Smooth muscle cell (in vitro differentiated cells): Measurements from ENCODE around the gene SEMA4C. TPM values are rescaled to one million over a fixed set of nuclear protein-coding genes. Genes with fewer than 3 reads are reported as not detected.
A peak's percentile ranks its signal among the peaks of the same experiment; 100 is the strongest.

ENCODE experiments used
- DNase-seq: peaks from one replicate; lab custom pipeline; 2025; ENCODE audit not compliant: unreplicated experiment; lab: John Stamatoyannopoulos, UW
- H2AFZ ChIP-seq: fragments of 200-600 bp; sonication (generic); 2 replicates; pipeline ENCODE4 v1.6.0; 2016; ENCODE audit warnings: antibody characterized with exemption, low read depth, mild to moderate bottlenecking
- H3F3A ChIP-seq: fragments of 200-600 bp; sonication (generic); 2 replicates; pipeline ENCODE4 v1.6.0; 2017; ENCODE audit warnings: antibody characterized with exemption, low read depth
- H3K27ac ChIP-seq: fragments of 200-600 bp; sonication (generic); 2 replicates; pipeline ENCODE4 v1.5.1; 2016; ENCODE audit warnings: low read depth, mild to moderate bottlenecking
- H3K27me3 ChIP-seq: fragments of 200-600 bp; sonication (generic); 2 replicates; pipeline ENCODE4 v1.6.1; 2016; ENCODE audit warnings: low read depth, mild to moderate bottlenecking
- H3K36me3 ChIP-seq: fragments of 200-600 bp; sonication (generic); 2 replicates; pipeline ENCODE4 v1.5.1; 2016; ENCODE audit warnings: low read depth
- H3K4me1 ChIP-seq: fragments of 200-600 bp; sonication (generic); 2 replicates; pipeline ENCODE4 v1.5.1; 2016; ENCODE audit warnings: low read depth
- H3K4me2 ChIP-seq: fragments of 200-600 bp; sonication (generic); 2 replicates; pipeline ENCODE4 v1.6.0; 2016; ENCODE audit warnings: mild to moderate bottlenecking
- H3K4me3 ChIP-seq: fragments of 200-600 bp; sonication (generic); 2 replicates; pipeline ENCODE4 v1.5.1; 2016; ENCODE audit warnings: mild to moderate bottlenecking
- H3K79me2 ChIP-seq: fragments of 200-600 bp; sonication (generic); 2 replicates; pipeline ENCODE4 v1.6.0; 2016; ENCODE audit warnings: low read depth, mild to moderate bottlenecking
- H3K9ac ChIP-seq: fragments of 200-600 bp; sonication (generic); 2 replicates; pipeline ENCODE4 v1.6.0; 2016; ENCODE audit warnings: low read depth
- H3K9me3 ChIP-seq: fragments of 200-600 bp; sonication (generic); replicated peaks from 2 replicates; pipeline ENCODE4 v1.5.1; 2016; ENCODE audit warnings: low read depth
- H4K20me1 ChIP-seq: fragments of 200-600 bp; sonication (generic); 2 replicates; pipeline ENCODE4 v1.6.0; 2016; ENCODE audit warnings: low read depth
- CTCF ChIP-seq: fragments of 200-600 bp; sonication (generic); IDR thresholded peaks from 2 replicates; pipeline ENCODE4 v1.5.1; 2017; ENCODE audit warnings: borderline replicate concordance, mild to moderate bottlenecking, antibody characterized with exemption; ENCODE audit not compliant: insufficient read depth, poor library complexity, severe bottlenecking
- WGBS: methylation state at CpG from one replicate; pipeline ENCODE4 v1.1.7; 2016; ENCODE audit warnings: low lambda C conversion rate; 5-methylcytosine and 5-hydroxymethylcytosine counted together
- polyA plus RNA-seq: library from polyadenylated mRNA; unstranded; fragments of >200 nt; fragmentation: Nextera tagmentation; extraction: Ambion mirVana; gene quantifications from 2 replicates; pipeline ENCODE4 v1.2.1, GENCODE V29; 2016
- total RNA-seq: library from RNA; depleted of rRNA; stranded (reverse); fragments of >200 nt; gene quantifications from 2 replicates; pipeline ENCODE4 v1.2.3, GENCODE V29; 2014

SEMA4C gene
- total and polyA plus RNA-seq, 2 experiments from 2014 or later = 40.7 to 41.0 TPM

DNA sequence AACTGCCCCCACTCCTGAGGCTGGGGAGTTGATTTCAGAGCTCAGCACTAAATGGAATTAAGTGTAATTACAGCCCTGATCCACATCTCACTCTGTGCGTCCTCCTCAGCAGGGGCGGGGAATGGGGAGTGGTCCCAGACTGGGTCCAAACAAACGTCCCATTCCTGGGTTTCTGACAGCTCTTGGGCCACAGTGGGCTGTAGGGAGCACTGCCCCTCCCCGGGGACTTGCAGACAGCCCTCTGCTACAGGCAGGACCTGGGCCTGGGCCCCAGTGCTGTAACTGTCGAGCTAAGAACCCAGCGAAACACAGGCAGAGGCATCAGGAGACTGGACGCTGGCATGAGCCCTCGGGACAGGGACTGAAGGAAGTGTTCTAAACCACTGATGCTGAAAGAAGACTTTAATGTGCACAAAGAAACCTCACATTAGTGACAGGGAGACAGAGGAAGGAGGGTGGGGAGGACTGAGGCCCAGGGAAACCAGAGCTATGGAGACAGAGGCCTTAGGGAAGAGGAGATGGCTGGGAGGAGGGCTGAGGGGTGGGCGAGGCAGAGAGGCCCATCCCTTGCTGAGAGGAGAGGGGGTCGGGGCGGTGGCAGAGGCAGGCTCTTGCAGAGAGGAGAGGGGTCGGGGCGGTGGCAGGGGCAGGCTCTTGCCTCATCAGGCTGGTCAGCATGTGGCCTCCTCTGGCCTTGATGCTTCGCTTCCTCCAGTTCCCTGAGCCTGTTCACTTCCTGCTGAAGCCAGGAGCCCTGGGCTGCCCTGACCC lies 5.8 kb upstream of the SEMA4C start:
- Histone ChIP-seq H3K9me3 (no peaks in the 10 kb centered on the region), H3K27me3 (no peaks in the 10 kb centered on the region), H2AFZ (no peak overlapping the region), H3K27ac (peak overlapping the region; percentile 22), H3K4me2 (peak overlapping the region; percentile 46), H3K36me3 (no peaks in the 10 kb centered on the region), H3K4me3 (no peak overlapping the region), H3K4me1 (peaks cover 39% of the 10 kb centered on the region), H3K9ac (no peak overlapping the region), H3F3A (peaks cover 22% of the 10 kb centered on the region), H3K79me2 (peaks cover 1% of the 10 kb centered on the region), H4K20me1 (no peaks in the 10 kb centered on the region)
- no peak for TF ChIP-seq CTCF
- WGBS = 30% methylated on average over 14 of the region's 14 CpGs
- no peak for DNase-seq

DNA sequence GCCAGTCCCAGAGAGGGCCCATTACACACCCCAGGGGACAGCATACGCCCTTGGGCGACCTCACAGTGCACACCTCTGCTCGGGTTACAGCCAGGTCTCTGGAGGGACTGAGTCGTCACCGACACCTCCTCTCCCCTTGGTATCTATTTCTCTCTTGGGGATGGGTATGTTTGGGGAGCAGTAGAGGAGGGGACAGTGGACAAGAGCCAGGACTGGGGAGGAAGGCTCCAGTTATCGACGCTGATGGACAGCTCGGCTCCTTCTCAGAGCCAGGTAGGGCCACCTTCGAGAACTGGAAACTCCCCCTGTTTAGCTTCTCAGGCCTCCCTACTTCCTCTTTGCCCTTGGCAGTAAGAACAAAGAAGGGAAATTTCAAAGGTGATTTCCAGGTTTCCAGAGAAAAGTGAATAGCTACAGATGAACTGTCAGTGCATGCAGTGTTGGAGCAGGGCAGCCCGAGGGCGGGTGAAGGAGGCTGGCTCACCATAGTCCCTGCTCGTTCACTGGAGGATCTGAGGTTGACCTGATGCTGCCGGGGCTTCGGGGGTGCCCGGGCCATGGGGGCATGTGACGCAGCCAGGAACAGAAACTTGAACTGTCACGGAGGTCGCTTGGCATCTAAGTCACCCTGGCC lies 4.4 kb upstream of the SEMA4C start:
- Histone ChIP-seq H3K79me2 (peaks cover 7% of the 10 kb centered on the region), H3F3A (peaks cover 24% of the 10 kb centered on the region), H2AFZ (no peak overlapping the region), H3K36me3 (no peaks in the 10 kb centered on the region), H3K9me3 (no peaks in the 10 kb centered on the region), H3K27ac (peak overlapping the region; percentile 67), H3K27me3 (no peaks in the 10 kb centered on the region), H3K4me3 (no peak overlapping the region), H3K4me1 (peaks cover 41% of the 10 kb centered on the region), H3K9ac (no peak overlapping the region), H4K20me1 (no peaks in the 10 kb centered on the region), H3K4me2 (peak overlapping the region; percentile 57)
- no peak for TF ChIP-seq CTCF
- WGBS = 64% methylated on average over 18 of the region's 18 CpGs
- DNase-seq = no peak

- Histone ChIP-seq H3K4me1 (peaks cover 41% of the 10 kb centered on the region), H3K36me3 (no peaks in the 10 kb centered on the region), H3K27ac (peak overlapping the region; percentile 67), H4K20me1 (no peaks in the 10 kb centered on the region), H3F3A (peaks cover 24% of the 10 kb centered on the region), H3K4me3 (no peak overlapping the region), H3K9me3 (no peaks in the 10 kb centered on the region), H3K9ac (no peak overlapping the region), H3K27me3 (no peaks in the 10 kb centered on the region), H2AFZ (no peak overlapping the region), H3K4me2 (peak overlapping the region; percentile 57), H3K79me2 (peaks cover 14% of the 10 kb centered on the region)
- no peak for DNase-seq
- WGBS = 35% methylated on average over 8 of the region's 8 CpGs
- no peak for TF ChIP-seq CTCF
Observed at GRCh38 chr2:96873651-96874096, 3.8 kb upstream of the SEMA4C start.
